KMS-11 (cell line): ENCODE measurements around the gene BNIP2.

Experiments
- H2AFZ ChIP-seq: fragments of 200-600 bp; sonication (generic); 2 replicates; pipeline ENCODE4 v1.6.1; 2016; ENCODE audit warnings: antibody characterized with exemption, mixed run types, low read depth
- H3K27ac ChIP-seq: fragments of 200-600 bp; sonication (generic); 2 replicates; pipeline ENCODE4 v1.6.1; 2016; ENCODE audit warnings: mild to moderate bottlenecking, mixed run types
- H3K27me3 ChIP-seq: fragments of 200-600 bp; sonication (generic); 2 replicates; pipeline ENCODE4 v1.6.1; 2017; ENCODE audit warnings: mild to moderate bottlenecking, low read depth, mixed run types, moderate library complexity; ENCODE audit not compliant: insufficient read depth
- H3K36me3 ChIP-seq: fragments of 200-600 bp; sonication (generic); 2 replicates; pipeline ENCODE4 v1.6.1; 2017; ENCODE audit warnings: mild to moderate bottlenecking, mixed run types; ENCODE audit not compliant: insufficient read depth
- H3K4me1 ChIP-seq: fragments of 200-600 bp; sonication (generic); 2 replicates; pipeline ENCODE4 v1.6.1; 2016; ENCODE audit warnings: mild to moderate bottlenecking, low read depth, mixed run types; ENCODE audit not compliant: poor library complexity, severe bottlenecking
- H3K4me2 ChIP-seq: fragments of 200-600 bp; sonication (generic); 2 replicates; pipeline ENCODE4 v1.7.0; 2016; ENCODE audit warnings: mild to moderate bottlenecking, mixed run types
- H3K4me3 ChIP-seq: fragments of 200-600 bp; sonication (generic); IDR thresholded peaks from 2 replicates; pipeline ENCODE4 v1.6.1; 2017; ENCODE audit warnings: low read depth, low read length, mixed read lengths; ENCODE audit not compliant: insufficient read depth
- H3K79me2 ChIP-seq: fragments of 200-600 bp; sonication (generic); 2 replicates; pipeline ENCODE4 v1.6.1; 2016; ENCODE audit warnings: low read depth, mixed run types; ENCODE audit not compliant: insufficient read depth
- H3K9ac ChIP-seq: fragments of 200-600 bp; sonication (generic); 2 replicates; pipeline ENCODE4 v1.6.1; 2016; ENCODE audit warnings: mild to moderate bottlenecking, mixed run types
- H4K20me1 ChIP-seq: fragments of 200-600 bp; sonication (generic); 2 replicates; pipeline ENCODE4 v1.6.1; 2016; ENCODE audit warnings: mild to moderate bottlenecking, mixed run types; ENCODE audit not compliant: insufficient read depth
- CTCF ChIP-seq: fragments of 200-600 bp; sonication (generic); conservative IDR thresholded peaks from 2 replicates; pipeline ENCODE4 v1.6.1; 2017; ENCODE audit warnings: low read depth, mild to moderate bottlenecking, antibody characterized with exemption, low read length, moderate library complexity, mixed read lengths

Gene BNIP2

GRCh38 chr15:59657635-59658125, 31.4 kb downstream of the BNIP2 start:
- H3K27me3 ChIP-seq, result no peaks in the 10 kb centered on the region
- no peaks in the 10 kb centered on the region for H4K20me1 ChIP-seq
- H3K36me3 ChIP-seq, result no peaks in the 10 kb centered on the region
- peak overlapping the region; percentile 86; the same call in 1 of the 2 replicates for H3K9ac ChIP-seq
- no peak overlapping the region for H3K27ac ChIP-seq
- peak overlapping the region; percentile 79 for H2AFZ ChIP-seq
- peaks cover 44% of the 10 kb centered on the region for H3K79me2 ChIP-seq
- H3K4me2 ChIP-seq, result peak overlapping the region; percentile 64
- H3K4me1 ChIP-seq, result peaks cover 16% of the 10 kb centered on the region
- TF ChIP-seq CTCF, result no peak
- no peak overlapping the region for H3K4me3 ChIP-seq

DNA sequence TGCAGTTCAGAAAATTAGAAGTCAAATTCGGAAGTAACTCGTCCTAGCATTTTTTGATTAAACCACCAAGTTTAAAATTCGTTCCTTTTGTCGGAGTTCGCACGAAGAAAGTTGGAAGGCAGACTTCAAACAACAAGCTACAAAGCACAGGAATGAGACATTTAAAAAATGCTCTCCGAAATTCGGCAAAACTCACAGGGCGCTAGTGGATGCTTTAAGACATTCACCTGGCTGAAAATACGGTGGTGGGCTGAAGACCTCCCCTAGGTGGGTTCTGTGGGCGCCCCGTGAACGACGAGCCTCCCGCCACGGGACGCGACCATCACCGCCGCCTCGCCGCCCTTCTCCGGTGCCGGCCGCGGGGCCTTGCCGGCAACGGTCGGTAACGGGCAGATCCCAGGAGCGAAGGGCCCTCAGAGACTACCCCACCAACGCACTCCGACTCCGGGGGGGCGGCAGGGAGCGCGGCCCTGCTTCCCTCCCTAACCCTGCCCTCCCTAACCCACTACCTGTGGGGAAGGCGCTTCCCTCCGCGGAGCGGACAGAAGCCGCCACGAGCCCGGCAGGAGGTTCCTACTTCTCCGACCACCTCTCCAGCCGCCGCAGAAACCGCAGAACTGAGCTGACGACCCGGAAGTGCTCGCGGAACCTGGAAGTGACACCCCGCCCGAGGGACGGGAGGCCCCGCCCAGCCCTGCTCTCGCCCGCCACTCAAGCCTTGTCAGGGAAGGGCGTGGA, 32.1 kb downstream of the BNIP2 start, which contains the start of gene GTF2A2:
Gene GTF2A2, minus strand, starts transcription at position 619 of the 738 bp plus-strand sequence. CDS start 5,238 bp downstream, outside the sequence.
- Histone ChIP-seq H3K27ac (peak within 1 kb of the TSS; percentile 43), H3K9ac (peak within 1 kb of the TSS; percentile 86), H3K4me1 (peaks cover 16% of the 10 kb centered on the region), H3K4me2 (peak within 1 kb of the TSS; percentile 93), H3K79me2 (peaks cover 44% of the 10 kb centered on the region), H3K27me3 (no peaks in the 10 kb centered on the region), H3K36me3 (no peaks in the 10 kb centered on the region), H4K20me1 (no peaks in the 10 kb centered on the region), H2AFZ (peak within 1 kb of the TSS; percentile 79), H3K4me3 (no peak within 1 kb of the TSS)
- no peak for TF ChIP-seq CTCF

GRCh38 chr15:59654046-59654445, 35.1 kb downstream of the BNIP2 start:
- Histone ChIP-seq H2AFZ (no peak overlapping the region), H3K4me2 (no peak overlapping the region), H3K9ac (no peak overlapping the region), H4K20me1 (no peaks in the 10 kb centered on the region), H3K27me3 (no peaks in the 10 kb centered on the region), H3K36me3 (0 out of 2 replicates have a peak, but pooled peaks cover 3% of the 10 kb centered on the region), H3K4me1 (peaks cover 16% of the 10 kb centered on the region), H3K79me2 (peaks cover 44% of the 10 kb centered on the region), H3K27ac (no peak overlapping the region), H3K4me3 (no peak overlapping the region)
- no peak for TF ChIP-seq CTCF

DNA sequence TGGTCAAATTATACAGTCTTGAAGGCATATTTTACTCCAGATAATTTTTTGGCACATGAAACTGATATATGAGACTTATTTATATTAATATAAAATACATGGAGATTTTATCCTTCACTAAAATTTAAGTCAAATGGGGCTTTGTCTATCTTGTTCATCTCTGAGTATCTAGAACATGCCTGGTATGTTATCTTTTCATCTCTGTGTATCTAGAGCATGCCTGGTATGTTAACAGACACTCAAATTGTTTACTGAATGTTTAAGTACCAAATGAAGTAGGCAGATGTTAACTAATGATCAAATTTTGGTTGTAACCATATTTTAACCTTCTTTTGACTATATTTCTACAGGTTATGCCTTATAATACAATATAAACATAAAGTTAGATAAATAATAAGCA, 39.5 kb downstream of the BNIP2 start:
- Histone ChIP-seq H3K4me2 (no peak overlapping the region), H3K4me1 (no peaks in the 10 kb centered on the region), H3K79me2 (peaks cover 18% of the 10 kb centered on the region; the same call in 1 of the 2 replicates), H3K27ac (no peak overlapping the region), H3K36me3 (0 out of 2 replicates have a peak, but pooled peaks cover 3% of the 10 kb centered on the region), H3K27me3 (no peaks in the 10 kb centered on the region), H3K4me3 (no peak overlapping the region), H4K20me1 (no peaks in the 10 kb centered on the region), H3K9ac (no peak overlapping the region), H2AFZ (no peak overlapping the region)
- TF ChIP-seq CTCF, result no peak
